H1 (cell line): ENCODE results near the gene HNRNPA1. TPM values are rescaled to one million over a fixed set of nuclear protein-coding genes. Genes with fewer than 3 reads are reported as not detected.
A peak's percentile ranks its signal among the peaks of the same experiment; 100 is the strongest.

Experiments
- ASH2L ChIP-seq: fragments of 200-600, 300-600 bp; sonication (generic); IDR thresholded peaks from one replicate; pipeline ENCODE4 v1.7.1; 2017; ENCODE audit warnings: low read length
- BCL11A ChIP-seq, 2 experiments: IDR thresholded peaks; one replicate each; pipeline ENCODE4 v1.6.1; 2011; ENCODE audit warnings: low read depth in 2 of 2, low read length in 2 of 2, mild to moderate bottlenecking in 2 of 2
- BRCA1 ChIP-seq: IDR thresholded peaks from 2 replicates; pipeline ENCODE4 v1.6.1; 2012; ENCODE audit warnings: low read depth, low read length, improper control_type of control experiment
- CBX5 ChIP-seq: fragments of 300-800, 300-1000 bp; sonication (generic); IDR thresholded peaks from 2 replicates; pipeline ENCODE4 v1.7.1; 2016; ENCODE audit warnings: antibody characterized with exemption, low read length, low read depth
- CBX8 ChIP-seq: fragments of 300-800, 300-1000 bp; sonication (generic); IDR thresholded peaks from 2 replicates; pipeline ENCODE4 v1.7.1; 2016; ENCODE audit warnings: low read depth, low read length, borderline replicate concordance
- CEBPB ChIP-seq: IDR thresholded peaks from 2 replicates; pipeline ENCODE4 v1.6.1; 2012; ENCODE audit warnings: low read depth, low read length
- CTBP2 ChIP-seq: IDR thresholded peaks from 2 replicates; pipeline ENCODE4 v1.7.0; 2011; ENCODE audit warnings: borderline replicate concordance, mild to moderate bottlenecking, moderate library complexity, mixed read lengths, low read length; ENCODE audit not compliant: insufficient read depth, insufficient read length
- CTCF ChIP-seq, 3 experiments: IDR thresholded peaks; 1 replicate in 2 of 3; 2 replicates in 1 of 3; pipeline versions ENCODE4 v1.5.1 to v1.6.1; 2011; ENCODE audit warnings: low read length in 3 of 3, mild to moderate bottlenecking in 3 of 3, inconsistent platforms in 2 of 3, low read depth in 1 of 3, moderate library complexity in 1 of 3; ENCODE audit not compliant: insufficient read depth in 1 of 3; ENCODE audit errors: control extremely low read depth in 1 of 3
- HDAC2 ChIP-seq, 2 experiments: fragments of 300-600 bp in 1 of 2; sonication (generic) in 1 of 2; IDR thresholded peaks; 2 replicates each; pipeline ENCODE4 v1.6.1; 2011 to 2012; ENCODE audit warnings: low read depth in 2 of 2, low read length in 2 of 2, mild to moderate bottlenecking in 2 of 2, moderate library complexity in 2 of 2, borderline replicate concordance in 1 of 2, inconsistent platforms in 1 of 2
- JUND ChIP-seq: IDR thresholded peaks from 2 replicates; pipeline ENCODE4 v1.6.1; 2011; ENCODE audit warnings: mild to moderate bottlenecking, improper control_type of control experiment, low read length
- KDM4A ChIP-seq: IDR thresholded peaks from one replicate; pipeline ENCODE4 v1.7.1; 2012; ENCODE audit warnings: low read depth, mild to moderate bottlenecking, moderate library complexity, low read length, inconsistent platforms; ENCODE audit not compliant: severe bottlenecking
- KDM5A ChIP-seq: fragments of 200-600 bp; IDR thresholded peaks from 2 replicates; pipeline ENCODE4 v1.7.1; 2012; ENCODE audit warnings: mild to moderate bottlenecking, low read length, inconsistent platforms, mixed read lengths
- NRF1 ChIP-seq: IDR thresholded peaks from 2 replicates; pipeline ENCODE4 v1.6.1; 2011; ENCODE audit warnings: mild to moderate bottlenecking, low read depth, low read length, improper control_type of control experiment
- RAD21 ChIP-seq, 2 experiments: IDR thresholded peaks in 1 of 2; conservative IDR thresholded peaks in 1 of 2; 2 replicates each; pipeline ENCODE4 v1.6.1; 2011; ENCODE audit warnings: low read depth in 2 of 2, low read length in 2 of 2, improper control_type of control experiment in 1 of 2, inconsistent platforms in 1 of 2, mild to moderate bottlenecking in 1 of 2, moderate library complexity in 1 of 2
- RXRA ChIP-seq: IDR thresholded peaks from 2 replicates; pipeline ENCODE4 v1.6.1; 2011; ENCODE audit warnings: low read depth, mild to moderate bottlenecking, low read length, moderate library complexity; ENCODE audit not compliant: insufficient read depth
- SIN3A ChIP-seq, 2 experiments: IDR thresholded peaks in 1 of 2; conservative IDR thresholded peaks in 1 of 2; 2 replicates each; pipeline ENCODE4 v1.6.1; 2011 to 2012; ENCODE audit warnings: low read length in 2 of 2, improper control_type of control experiment in 1 of 2, low read depth in 1 of 2, mild to moderate bottlenecking in 1 of 2
- SRF ChIP-seq: IDR thresholded peaks from 2 replicates; pipeline ENCODE4 v1.6.1; 2011; ENCODE audit warnings: mild to moderate bottlenecking, low read depth, low read length, moderate library complexity
- TAF1 ChIP-seq: IDR thresholded peaks from 2 replicates; pipeline ENCODE4 v1.6.1; 2011; ENCODE audit warnings: mild to moderate bottlenecking, low read depth, low read length
- TAF7 ChIP-seq: optimal IDR thresholded peaks from 2 replicates; pipeline ENCODE3; 2011; ENCODE audit warnings: low read depth, mild to moderate bottlenecking, inconsistent platforms, low read length, moderate library complexity, borderline replicate concordance
- TBP ChIP-seq: IDR thresholded peaks from 2 replicates; pipeline ENCODE4 v1.6.1; 2011; ENCODE audit warnings: low read depth, low read length, improper control_type of control experiment
- TCF12 ChIP-seq: IDR thresholded peaks from 2 replicates; pipeline ENCODE4 v1.6.1; 2011; ENCODE audit warnings: low read depth, mild to moderate bottlenecking, low read length
- YY1 ChIP-seq: IDR thresholded peaks from 2 replicates; pipeline ENCODE4 v1.6.1; 2011; ENCODE audit warnings: low read depth, mild to moderate bottlenecking, low read length
- polyA plus RNA-seq, 7 experiments: library from polyadenylated mRNA; depleted of rRNA in 3 of 7; stranded (reverse) in 5 of 7; unstranded in 2 of 7; fragments of >200 nt in 5 of 7; fragments of 200-250 nt in 2 of 7; gene quantifications; 1 replicate in 5 of 7; 2 replicates in 1 of 7; 4 replicates in 1 of 7; pipeline versions ENCODE4 v1.2.1 to v1.2.3, GENCODE V29; 2011 to 2013; ENCODE audit warnings: missing spikeins in 2 of 7, mixed read lengths in 2 of 7
- total RNA-seq: library from RNA; stranded (reverse); fragmentation: NEBNext Ultra II Directional; extraction: Animal tissue kit (Norgen Biotek cat#: 25700); gene quantifications from 2 replicates; pipeline ENCODE4 v1.2.1, GENCODE V29; 2021

Gene HNRNPA1
- total and polyA plus RNA-seq, 2 of the 8 experiments (the other 6 are each of a cell fraction or from before 2014, with no cell fraction given), result 835 to 2,738 TPM

GRCh38 chr12:54300732-54301427, 20.4 kb downstream of the HNRNPA1 start, which contains the start of gene NFE2 (continued):
- TF ChIP-seq RXRA, result no peak
- TF ChIP-seq NRF1, result 0 out of 2 replicates have a peak, but pooled peaks have one; percentile 8
- TF ChIP-seq YY1, result no peak; the same call in none of the 2 replicates
- no peak for TF ChIP-seq CBX8
- TF ChIP-seq KDM4A, result peak; percentile 17
- peak; percentile 56 for TF ChIP-seq TAF1
- TF ChIP-seq HDAC2 (IDR thresholded peaks at IDR 0.05; ENCODE audit: borderline replicate concordance in 1 of 2, low read depth in 2 of 2, low read length in 2 of 2), result no peak
- no peak for TF ChIP-seq CBX5
- peak; percentile 86 for TF ChIP-seq TBP
- TF ChIP-seq CTBP2, result no peak
- no peak for TF ChIP-seq BRCA1
- no peak for TF ChIP-seq BCL11A (IDR thresholded peaks at IDR 0.05; ENCODE audit: low read depth in 2 of 2, low read length in 2 of 2)
- TF ChIP-seq ASH2L, result peak; percentile 90
- no peak for TF ChIP-seq CEBPB
- TF ChIP-seq TAF7, result no peak
- no peak for TF ChIP-seq KDM5A
- TF ChIP-seq SRF, result no peak
- TF ChIP-seq RAD21 (IDR thresholded peaks at IDR 0.05 in 1 of 2, conservative IDR thresholded peaks at IDR 0.05 in 1 of 2; ENCODE audit: low read depth in 2 of 2, low read length in 2 of 2), result peak; percentile 8 to 17; a peak in 1 of 4 replicates
- no peak for TF ChIP-seq TCF12
- TF ChIP-seq SIN3A (conservative IDR thresholded peaks at IDR 0.05 in 1 of 2, IDR thresholded peaks at IDR 0.05 in 1 of 2; ENCODE audit: low read depth in 1 of 2, low read length in 2 of 2), result no peak
- peak in 2 of 3 experiments; percentile 21 to 35; a peak in 2 of 4 replicates for TF ChIP-seq CTCF (IDR thresholded peaks at IDR 0.05; ENCODE audit: control extremely low read depth in 1 of 3, insufficient read depth in 1 of 3, low read depth in 1 of 3, low read length in 3 of 3)
- TF ChIP-seq JUND, result no peak
